ENCODE data around the gene FBLN1.

GRCh38 chr22:45543243-45543642, 40.6 kb downstream of the FBLN1 start:
- TF ChIP-seq GATA3 (IDR thresholded peaks at IDR 0.05; ENCODE audit: low read depth, low read length), result no peak
- TF ChIP-seq GATA2 (IDR thresholded peaks at IDR 0.05; ENCODE audit: low read depth, low read length), result no peak

All from SH-SY5Y (cell line).